RWPE2 (cell line): ENCODE data around the gene PXK.

ENCODE experiments used
- ATAC-seq: fragments of 200-7000 bp; cut with Tn5 transposase; 3 replicates; pipeline ENCODE4 v1.9.1; 2021; ENCODE audit warnings: low read depth
- DNase-seq: peaks from one replicate; pipeline ENCODE4 v3.0.0-alpha.2; 2020; ENCODE audit warnings: low spot score
- H3K27ac ChIP-seq: fragments of 450-650 bp; 2 replicates; pipeline ENCODE4 v1.5.1; 2017; ENCODE audit warnings: mild to moderate bottlenecking; ENCODE audit not compliant: poor library complexity, severe bottlenecking
- H3K27me3 ChIP-seq: fragments of 250-450 bp; sonication (Bioruptor Pico); 2 replicates; pipeline ENCODE4 v1.5.1; 2021; ENCODE audit warnings: mild to moderate bottlenecking, moderate library complexity; ENCODE audit not compliant: insufficient read depth, poor library complexity, severe bottlenecking
- H3K36me3 ChIP-seq: fragments of 250-450 bp; sonication (Bioruptor Pico); 2 replicates; pipeline ENCODE4 v1.5.1; 2020; ENCODE audit warnings: low read depth, mild to moderate bottlenecking, moderate library complexity
- H3K4me1 ChIP-seq: fragments of 250-450 bp; sonication (Bioruptor Pico); 2 replicates; pipeline ENCODE4 v1.5.1; 2021; ENCODE audit warnings: mild to moderate bottlenecking, moderate library complexity; ENCODE audit not compliant: insufficient read depth, poor library complexity, severe bottlenecking
- H3K4me3 ChIP-seq: fragments of 250-450 bp; sonication (Bioruptor Pico); 2 replicates; pipeline ENCODE4 v1.5.1; 2021; ENCODE audit warnings: mild to moderate bottlenecking, moderate library complexity; ENCODE audit not compliant: severe bottlenecking
- H3K9me3 ChIP-seq: fragments of 250-450 bp; sonication (Bioruptor Pico); 2 replicates; pipeline ENCODE4 v1.5.1; 2021; ENCODE audit warnings: mild to moderate bottlenecking, moderate library complexity; ENCODE audit not compliant: severe bottlenecking
- CTCF ChIP-seq: fragments of 450-650 bp; IDR thresholded peaks from one replicate; pipeline ENCODE4 v1.5.1; 2017; ENCODE audit warnings: mild to moderate bottlenecking, moderate library complexity; ENCODE audit not compliant: poor library complexity, severe bottlenecking

The PXK gene

GRCh38 chr3:58291671-58292338, 40.9 kb upstream of the PXK start:
- no peak for TF ChIP-seq CTCF
- Histone ChIP-seq H3K4me3 (no peak overlapping the region), H3K9me3 (no peaks in the 10 kb centered on the region), H3K27ac (no peak overlapping the region), H3K4me1 (no peaks in the 10 kb centered on the region), H3K27me3 (no peaks in the 10 kb centered on the region), H3K36me3 (no peaks in the 10 kb centered on the region)
- ATAC-seq, result no peak
- no peak for DNase-seq

DNA sequence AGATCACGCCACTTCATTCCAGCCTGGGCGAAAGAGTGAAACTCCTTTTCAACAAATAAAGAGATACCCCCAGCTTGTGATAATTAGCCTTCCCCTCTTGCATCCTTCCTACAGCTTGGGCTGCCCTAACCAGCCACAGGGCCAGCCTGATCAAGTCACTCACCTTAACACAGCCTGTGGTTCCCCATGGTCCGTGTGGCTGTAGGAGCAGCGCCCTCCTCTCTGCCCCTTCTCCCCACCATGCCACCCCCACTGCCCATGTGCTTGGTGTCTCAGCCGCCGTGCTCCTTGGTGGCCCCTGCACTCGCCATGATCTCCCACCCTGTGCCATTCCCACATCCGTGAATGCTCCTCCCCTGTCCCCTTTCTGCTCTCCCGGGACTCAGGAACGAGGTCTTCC, 39.8 kb upstream of the PXK start:
- H3K36me3 ChIP-seq, result no peaks in the 10 kb centered on the region
- H3K9me3 ChIP-seq, result no peaks in the 10 kb centered on the region
- no peaks in the 10 kb centered on the region for H3K4me1 ChIP-seq
- ATAC-seq, result no peak
- H3K27ac ChIP-seq, result no peak overlapping the region
- no peak for TF ChIP-seq CTCF
- no peaks in the 10 kb centered on the region for H3K27me3 ChIP-seq
- no peak for DNase-seq
- H3K4me3 ChIP-seq, result no peak overlapping the region

- ATAC-seq, result no peak
- Histone ChIP-seq H3K4me1 (no peaks in the 10 kb centered on the region), H3K9me3 (no peaks in the 10 kb centered on the region), H3K27ac (no peak overlapping the region), H3K36me3 (no peaks in the 10 kb centered on the region), H3K27me3 (no peaks in the 10 kb centered on the region), H3K4me3 (no peak overlapping the region)
- DNase-seq, result no peak
- TF ChIP-seq CTCF, result no peak
Observed at GRCh38 chr3:58293516-58293915, 39.2 kb upstream of the PXK start.

- no peak for ATAC-seq
- Histone ChIP-seq H3K27ac (no peak overlapping the region), H3K27me3 (no peaks in the 10 kb centered on the region), H3K4me1 (no peaks in the 10 kb centered on the region), H3K9me3 (no peaks in the 10 kb centered on the region), H3K4me3 (no peak overlapping the region), H3K36me3 (no peaks in the 10 kb centered on the region)
- no peak for TF ChIP-seq CTCF
- DNase-seq, result no peak
Observed at GRCh38 chr3:58296269-58296668, 36.4 kb upstream of the PXK start.

DNA sequence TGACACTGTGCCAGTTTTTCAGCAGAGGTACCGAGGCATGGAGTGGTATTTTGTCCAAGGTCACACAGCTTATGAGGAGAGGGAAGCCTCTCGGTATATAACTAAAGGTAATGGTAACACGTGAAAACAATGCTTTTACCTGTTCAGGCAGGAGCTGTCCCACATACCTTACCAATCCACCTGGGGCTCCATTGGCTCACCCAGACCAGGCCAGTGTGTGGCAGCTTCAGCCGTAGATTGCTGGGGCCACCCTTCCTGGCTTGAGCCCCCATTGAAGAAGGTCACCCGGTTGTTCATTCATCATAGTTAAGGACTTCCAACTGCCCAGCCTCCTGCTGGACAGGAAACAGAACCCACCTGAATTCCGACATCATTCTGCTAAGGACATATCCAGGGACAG, 35.8 kb upstream of the PXK start:
- no peaks in the 10 kb centered on the region for H3K36me3 ChIP-seq
- H3K27me3 ChIP-seq, result no peaks in the 10 kb centered on the region
- no peak for DNase-seq
- TF ChIP-seq CTCF, result no peak
- ATAC-seq, result peak; percentile 44
- no peak overlapping the region for H3K27ac ChIP-seq
- H3K9me3 ChIP-seq, result no peaks in the 10 kb centered on the region
- no peaks in the 10 kb centered on the region for H3K4me1 ChIP-seq
- H3K4me3 ChIP-seq, result no peak overlapping the region
